Ovary (tissue), 9 donors: ENCODE data around the gene FNDC3A. TPM values are rescaled to one million over a fixed set of nuclear protein-coding genes. Genes with fewer than 3 reads are reported as not detected.

Experiments
- DNase-seq, 5 donors: peaks; one replicate each; pipeline ENCODE4 v3.0.0-alpha.2; 2019 to 2020
- H3K27ac ChIP-seq, 2 donors: fragments of 200-600 bp; one replicate each; pipeline versions ENCODE4 v1.5.1 to v1.8.0; 2019 to 2022
- H3K27me3 ChIP-seq: fragments of 200-600 bp; one replicate; pipeline ENCODE4 v1.8.0; 2022
- H3K36me3 ChIP-seq: fragments of 200-600 bp; sonication (generic); one replicate; pipeline ENCODE4 v1.5.1; 2019
- H3K4me1 ChIP-seq: one replicate; pipeline ENCODE4 v1.8.1; 2013; ENCODE audit warnings: mild to moderate bottlenecking, moderate library complexity; ENCODE audit not compliant: insufficient read depth
- H3K4me3 ChIP-seq: fragments of 200-600 bp; sonication (generic); one replicate; pipeline ENCODE4 v1.5.1; 2017
- H3K9me3 ChIP-seq, 2 donors: fragments of 200-600 bp in 1 of 2; sonication (generic) in 1 of 2; one replicate each; pipeline versions ENCODE4 v1.5.1 to v1.8.1; 2013 to 2019; ENCODE audit warnings: mild to moderate bottlenecking in 1 of 2, moderate library complexity in 1 of 2
- CTCF ChIP-seq, 3 donors: fragments of 450-650 bp in 2 of 3; fragments of 200-600 bp in 1 of 3; IDR thresholded peaks; one replicate each; pipeline versions ENCODE4 v1.5.1 to v1.8.0; 2016 to 2022; ENCODE audit warnings: antibody characterized with exemption in 3 of 3, mild to moderate bottlenecking in 1 of 3
- EP300 ChIP-seq: sonication (generic); formaldehyde crosslinking; IDR thresholded peaks from one replicate; pipeline ENCODE4 v1.6.1; 2017; ENCODE audit warnings: antibody characterized with exemption
- POLR2A ChIP-seq: fragments of 450-650 bp; IDR thresholded peaks from one replicate; pipeline ENCODE4 v1.6.1; 2017; ENCODE audit warnings: antibody characterized with exemption, mild to moderate bottlenecking, moderate library complexity
- WGBS, 3 donors: extraction: QIAGEN DNeasy Blood & Tissue Kit in 1 of 3; methylation state at CpG; one replicate each; pipeline versions ENCODE4 v1.1.5 to v1.1.7; 2013 to 2017; 5-methylcytosine and 5-hydroxymethylcytosine counted together
- intact Hi-C, 4 donors: fragments of 100-400 bp; cut with DNase I; formaldehyde crosslinking; loops; one replicate each; pipeline versions ENCODE4 v1.11.0 to v1.15.1; 2022 to 2023
- polyA plus RNA-seq, 2 donors: library from polyadenylated mRNA; stranded (reverse); fragments of 200-250 nt in 1 of 2; fragments of 350-450 nt in 1 of 2; fragmentation: Illumina TruSeq in 1 of 2; extraction: RNeasy Lipid Tissue Mini Kit (QIAGEN cat#74804) in 1 of 2; gene quantifications; one replicate each; pipeline ENCODE4 v1.2.3, GENCODE V29; 2013 to 2014
- total RNA-seq, 7 donors: library from RNA; depleted of rRNA in 2 of 7; stranded (reverse); fragments of >200 nt in 2 of 7; fragmentation: NEBNext Ultra II Directional in 3 of 7; extraction: Animal tissue kit (Norgen Biotek cat#: 25700) in 3 of 7; gene quantifications; one replicate each; pipeline versions ENCODE4 v1.1.0 to v1.2.4, GENCODE V29; 2016 to 2023
- donor health status: DM: no; HTN: no; CAD: no; lungs with moderate emphysema.
- donor health status: DM: no; HTN: no; CAD: no.
- donor health status: Bipolar disorder and iron deficiency.
- donor health status: DM: yes; HTN: yes; CAD: no.
- donor health status: DM: no; HTN: no; CAD: no.
- donor health status: DM: yes; HTN: yes; CAD: no.

The FNDC3A gene
- total and polyA plus RNA-seq, 9 donors = 25.5 to 71.6 (median 58.2) TPM

- intact Hi-C loops = no loop called here
- Histone ChIP-seq H3K27ac (no peak overlapping the region), H3K4me3 (no peak overlapping the region), H3K9me3 (no peaks in the 10 kb centered on the region), H3K27me3 (no peaks in the 10 kb centered on the region), H3K4me1 (peaks cover 2% of the 10 kb centered on the region), H3K36me3 (no peaks in the 10 kb centered on the region)
- DNase-seq = no peak
- 4 to 7% (median 5%) methylated on average over 69 to 73 of the region's 73 CpGs for WGBS, 3 donors
- TF ChIP-seq CTCF (IDR thresholded peaks at IDR 0.05) (no peak), POLR2A (no peak), EP300 (no peak)
Measured at GRCh38 chr13:49220856-49221589, 245.3 kb downstream of the FNDC3A start.

GRCh38 chr13:49221590-49221965, 245.9 kb downstream of the FNDC3A start:
- Histone ChIP-seq H3K4me3 (no peak overlapping the region), H3K9me3 (no peaks in the 10 kb centered on the region), H3K27me3 (no peaks in the 10 kb centered on the region), H3K4me1 (peaks cover 2% of the 10 kb centered on the region), H3K27ac (no peak overlapping the region), H3K36me3 (no peaks in the 10 kb centered on the region)
- 54 to 73% (median 67%) methylated on average over 4 of the region's 4 CpGs for WGBS, 3 donors
- TF ChIP-seq CTCF (IDR thresholded peaks at IDR 0.05) (no peak), EP300 (no peak), POLR2A (no peak)
- no peak for DNase-seq
- intact Hi-C loops = no loop called here

- no peak for DNase-seq
- no peaks in the 10 kb centered on the region for H3K36me3 ChIP-seq
- H3K27ac ChIP-seq = no peak overlapping the region
- WGBS, 3 donors = 50 to 64% (median 59%) methylated on average over 5 of the region's 5 CpGs
- intact Hi-C loops = no loop called here
- TF ChIP-seq CTCF (IDR thresholded peaks at IDR 0.05) (no peak), POLR2A (no peak), EP300 (no peak)
- no peaks in the 10 kb centered on the region for H3K4me1 ChIP-seq
- no peaks in the 10 kb centered on the region for H3K9me3 ChIP-seq
- H3K4me3 ChIP-seq = no peak overlapping the region
- H3K27me3 ChIP-seq = no peaks in the 10 kb centered on the region
Measured at GRCh38 chr13:49225223-49226042, 249.7 kb downstream of the FNDC3A start.

DNA sequence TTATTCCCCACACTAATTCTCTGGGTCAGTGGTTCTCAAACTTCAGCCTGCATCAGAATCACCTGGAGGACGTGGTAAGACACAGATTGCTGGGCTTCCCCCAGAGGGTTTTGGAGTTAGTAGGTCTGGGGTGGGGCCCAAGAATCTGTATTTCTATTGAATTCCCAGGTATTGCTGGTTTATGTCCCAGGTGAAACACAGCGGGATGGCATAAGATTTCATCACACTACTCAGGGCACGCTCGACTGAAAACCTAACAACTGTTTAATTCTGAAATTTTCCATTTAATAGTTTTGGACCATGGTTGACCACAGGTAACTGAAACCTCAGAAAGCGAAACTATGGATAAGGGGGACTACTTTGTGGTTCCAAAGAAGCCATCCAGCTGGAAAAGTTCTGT, 250.9 kb downstream of the FNDC3A start:
- Histone ChIP-seq H3K27me3 (no peaks in the 10 kb centered on the region), H3K36me3 (no peaks in the 10 kb centered on the region), H3K27ac (no peak overlapping the region), H3K4me3 (no peak overlapping the region), H3K4me1 (no peaks in the 10 kb centered on the region), H3K9me3 (no peaks in the 10 kb centered on the region)
- intact Hi-C loops = no loop called here
- no peak for DNase-seq
- TF ChIP-seq CTCF (IDR thresholded peaks at IDR 0.05) = no peak
- no peak for TF ChIP-seq EP300
- no peak for TF ChIP-seq POLR2A
- 89 to 93% (median 89%) methylated on average over 5 of the region's 5 CpGs for WGBS, 3 donors
